AG04450 (cell line): ENCODE results near the gene MFSD2A. TPM values are rescaled to one million over a fixed set of nuclear protein-coding genes. Genes with fewer than 3 reads are reported as not detected.
"Not testable (repeated sequence)": the region's sequence is repeated elsewhere in the genome, so short reads cannot be mapped to it uniquely, and the experiment has no call there.

Experiments used
- CTCF ChIA-PET: fragments of 300-600, 350-600 bp; formaldehyde crosslinking; extraction: SDS; loops from one replicate; lab custom pipeline; 2022; ENCODE audit warnings: antibody characterized with exemption, inconsistent platforms; lab: Charles Lee
- POLR2A ChIA-PET: fragments of 350-600 bp; formaldehyde crosslinking; extraction: SDS; loops from one replicate; lab custom pipeline; 2021; ENCODE audit warnings: antibody characterized with exemption, inconsistent platforms; lab: Yijun Ruan, JAX
- DNase-seq: peaks from one replicate; pipeline ENCODE4 v3.0.0-alpha.2; 2011; ENCODE audit warnings: low read depth, low spot score
- H3K27ac ChIP-seq: one replicate; pipeline ENCODE4 v1.5.1; 2012; ENCODE audit warnings: low read depth, low read length, control low read depth
- H3K27me3 ChIP-seq: one replicate; pipeline ENCODE4 v1.6.0; 2012; ENCODE audit warnings: low read length; ENCODE audit not compliant: control insufficient read depth, insufficient read depth
- H3K4me3 ChIP-seq: 2 replicates; pipeline ENCODE4 v1.5.1; 2011; ENCODE audit warnings: mild to moderate bottlenecking, low read depth, low read length, control low read depth
- H3K9me3 ChIP-seq: 2 replicates; pipeline ENCODE4 v1.5.1; 2012; ENCODE audit warnings: low read length; ENCODE audit not compliant: control insufficient read depth, insufficient read depth
- CTCF ChIP-seq: IDR thresholded peaks from 2 replicates; pipeline ENCODE4 v1.5.1; 2011; ENCODE audit warnings: low read depth, low read length, control low read depth, inconsistent platforms
- polyA plus RNA-seq: library from polyadenylated mRNA; depleted of rRNA; stranded (reverse); fragments of >200 nt; gene quantifications from 2 replicates; pipeline ENCODE4 v1.2.3, GENCODE V29; 2011

Gene MFSD2A
- polyA plus RNA-seq, 1 experiment: 1.6 TPM

GRCh38 chr1:39910263-39910662 is 44.7 kb upstream of the MFSD2A start:
- TF ChIP-seq CTCF: no peak
- peaks cover 8% of the 10 kb centered on the region for H3K9me3 ChIP-seq
- no peak overlapping the region for H3K27ac ChIP-seq
- DNase-seq: no peak
- ChIA-PET CTCF (interaction anchor here (0.6 to 3.2 kb wide), 4 partner anchors 8 to 508 kb away, joined by 4 to 18 read pairs (median 6); partner anchors contain the start of gene MYCL), POLR2A (no interaction called here)
- H3K27me3 ChIP-seq: peaks cover 4% of the 10 kb centered on the region
- no peak overlapping the region for H3K4me3 ChIP-seq

GRCh38 chr1:39913136-39913535 is 41.8 kb upstream of the MFSD2A start:
- POLR2A ChIA-PET, H3K4me3 ChIP-seq, H3K9me3 ChIP-seq, CTCF ChIA-PET, DNase-seq, H3K27me3 ChIP-seq, H3K27ac ChIP-seq: not testable (repeated sequence)

DNA sequence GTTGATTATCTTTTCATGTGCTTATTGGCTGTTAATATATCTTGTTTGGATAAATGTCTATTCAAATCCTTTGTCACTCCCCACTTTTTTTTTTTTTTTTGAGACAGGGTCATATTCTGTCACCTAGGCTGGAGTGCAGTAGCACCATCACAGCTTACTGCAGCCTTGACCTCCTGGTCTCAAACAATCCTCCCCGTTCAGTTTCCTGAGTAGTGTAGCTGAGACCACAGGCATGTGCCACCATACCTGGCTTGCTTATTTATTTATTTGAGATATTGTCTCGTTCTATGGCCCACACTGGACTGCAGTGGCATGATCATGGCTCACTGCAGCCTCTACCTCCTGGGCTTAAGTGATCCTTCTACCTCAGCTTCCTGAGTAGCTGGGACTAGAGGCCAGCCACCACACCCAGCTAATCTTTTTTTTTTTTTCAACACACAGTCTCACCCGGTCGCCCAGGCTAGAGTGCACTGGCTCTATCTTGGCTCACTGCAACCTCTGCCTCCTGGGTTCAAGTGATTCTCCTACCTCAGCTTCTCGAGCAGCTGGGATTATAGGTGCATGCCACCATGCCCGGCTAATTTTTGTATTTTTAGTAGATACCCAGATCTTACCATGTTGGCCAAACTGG is 39.3 kb upstream of the MFSD2A start:
- Histone ChIP-seq H3K4me3 (no peak overlapping the region), H3K27me3 (no peaks in the 10 kb centered on the region), H3K27ac (no peak overlapping the region), H3K9me3 (no peaks in the 10 kb centered on the region)
- TF ChIP-seq CTCF: no peak
- no peak for DNase-seq
- CTCF ChIA-PET: interaction anchor here (1.3 to 1.9 kb wide), 3 partner anchors 13 to 116 kb away, joined by 3 to 6 read pairs (median 5); no protein-coding TSS in a partner anchor
- POLR2A ChIA-PET: no interaction called here

DNA sequence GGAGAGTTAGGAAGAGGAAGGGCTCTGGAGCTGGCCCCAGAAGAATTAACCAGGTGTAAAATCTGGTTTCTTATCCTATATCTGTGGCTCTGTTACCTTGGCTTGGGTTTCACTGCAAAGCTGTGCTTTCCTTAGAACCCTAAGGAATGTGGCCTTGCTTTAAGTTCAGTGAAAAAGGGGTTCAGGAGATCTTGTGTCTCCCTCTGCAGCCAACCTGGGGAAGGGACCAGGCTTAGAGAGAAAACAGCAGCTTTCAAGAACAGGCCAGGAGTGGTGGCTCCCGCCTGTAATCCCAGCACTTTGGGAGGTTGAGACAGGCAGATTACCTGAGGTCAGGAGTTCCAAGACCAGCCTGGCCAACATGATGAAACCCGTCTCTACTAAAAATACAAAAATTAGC is 37.1 kb upstream of the MFSD2A start:
- peak; percentile 45 for TF ChIP-seq CTCF
- Histone ChIP-seq H3K27me3 (peaks cover 12% of the 10 kb centered on the region), H3K4me3 (no peak overlapping the region), H3K9me3 (no peaks in the 10 kb centered on the region; the same call in 1 of the 2 replicates), H3K27ac (no peak overlapping the region)
- no peak for DNase-seq
- ChIA-PET CTCF (interaction anchor here (0.7 to 5.2 kb wide), 5 partner anchors 32 to 115 kb away, joined by 3 to 102 read pairs (median 13); no protein-coding TSS in a partner anchor), POLR2A (no interaction called here)

GRCh38 chr1:39919545-39919944 is 35.4 kb upstream of the MFSD2A start:
- CTCF ChIA-PET: interaction anchor here (0.6 to 5.2 kb wide), 36 partner anchors 9 to 263 kb away, joined by 3 to 102 read pairs (median 5); partner anchors contain the start of gene MYCL
- POLR2A ChIA-PET: interaction anchor here (0.6 to 0.8 kb wide), 5 partner anchors 16 to 539 kb away, joined by 3 to 7 read pairs (median 5); no protein-coding TSS in a partner anchor
- TF ChIP-seq CTCF: peak; percentile 71
- Histone ChIP-seq H3K4me3 (no peak overlapping the region), H3K27ac (no peak overlapping the region), H3K9me3 (no peaks in the 10 kb centered on the region; the same call in 1 of the 2 replicates), H3K27me3 (peaks cover 12% of the 10 kb centered on the region)
- DNase-seq: peak; percentile 21
